Karpas-422 (cell line): ENCODE measurements around the gene RIPK4. TPM values are rescaled to one million over a fixed set of nuclear protein-coding genes. Genes with fewer than 3 reads are reported as not detected.

Experiments used
- DNase-seq: peaks from one replicate; pipeline ENCODE4 v3.0.0-alpha.2; 2015
- H2AFZ ChIP-seq: fragments of 200-600 bp; sonication (generic); 2 replicates; pipeline ENCODE4 v1.6.1; 2014; ENCODE audit warnings: antibody characterized with exemption, low read length, mixed read lengths
- H3K27ac ChIP-seq: fragments of 200-600 bp; sonication (generic); 2 replicates; pipeline ENCODE4 v1.5.1; 2014; ENCODE audit warnings: mild to moderate bottlenecking, low read length, moderate library complexity
- H3K27me3 ChIP-seq: fragments of 200-600 bp; sonication (generic); 2 replicates; pipeline ENCODE4 v1.6.1; 2014; ENCODE audit warnings: low read length, mixed read lengths
- H3K36me3 ChIP-seq: fragments of 200-600 bp; sonication (generic); 2 replicates; pipeline ENCODE4 v1.6.1; 2014; ENCODE audit warnings: low read length, mixed read lengths; ENCODE audit not compliant: insufficient read depth
- H3K4me1 ChIP-seq: fragments of 200-600 bp; sonication (generic); 2 replicates; pipeline ENCODE4 v1.6.1; 2014; ENCODE audit warnings: mild to moderate bottlenecking, low read length, mixed read lengths
- H3K4me2 ChIP-seq: fragments of 200-600 bp; sonication (generic); 2 replicates; pipeline ENCODE4 v1.6.1; 2014; ENCODE audit warnings: low read length, low read depth, mild to moderate bottlenecking; ENCODE audit not compliant: poor library complexity, severe bottlenecking
- H3K4me3 ChIP-seq: fragments of 200-600 bp; sonication (generic); 2 replicates; pipeline ENCODE4 v1.5.1; 2014; ENCODE audit warnings: mild to moderate bottlenecking, antibody characterized with exemption, low read length, mixed read lengths
- H3K79me2 ChIP-seq: fragments of 200-600 bp; sonication (generic); 2 replicates; pipeline ENCODE4 v1.6.1; 2014; ENCODE audit warnings: mild to moderate bottlenecking, low read length, mixed read lengths
- H3K9ac ChIP-seq: fragments of 200-600 bp; sonication (generic); 2 replicates; pipeline ENCODE4 v1.6.0; 2014; ENCODE audit warnings: low read length
- H3K9me2 ChIP-seq: fragments of 200-600 bp; sonication (generic), shearing (Covaris generic); replicated peaks from 2 replicates; pipeline ENCODE4 v1.6.0; 2014; ENCODE audit warnings: mild to moderate bottlenecking, low read length, moderate library complexity; ENCODE audit not compliant: insufficient read depth
- H3K9me3 ChIP-seq: fragments of 300-700, 200-600 bp; sonication (generic); 2 replicates; pipeline ENCODE4 v1.6.1; 2014; ENCODE audit warnings: low read length, mixed read lengths
- H4K20me1 ChIP-seq: fragments of 200-600 bp; sonication (generic); 2 replicates; pipeline ENCODE4 v1.6.1; 2014; ENCODE audit warnings: mild to moderate bottlenecking, antibody characterized with exemption, low read length, low read depth; ENCODE audit not compliant: insufficient read depth
- total RNA-seq: library from RNA; depleted of rRNA; stranded (reverse); fragments of >200 nt; shearing (Covaris generic); gene quantifications from 2 replicates; pipeline ENCODE4 v1.2.3, GENCODE V29; 2014; ENCODE audit warnings: low replicate concordance

Gene RIPK4
- total RNA-seq, 1 experiment from 2014 or later: not detected

DNA sequence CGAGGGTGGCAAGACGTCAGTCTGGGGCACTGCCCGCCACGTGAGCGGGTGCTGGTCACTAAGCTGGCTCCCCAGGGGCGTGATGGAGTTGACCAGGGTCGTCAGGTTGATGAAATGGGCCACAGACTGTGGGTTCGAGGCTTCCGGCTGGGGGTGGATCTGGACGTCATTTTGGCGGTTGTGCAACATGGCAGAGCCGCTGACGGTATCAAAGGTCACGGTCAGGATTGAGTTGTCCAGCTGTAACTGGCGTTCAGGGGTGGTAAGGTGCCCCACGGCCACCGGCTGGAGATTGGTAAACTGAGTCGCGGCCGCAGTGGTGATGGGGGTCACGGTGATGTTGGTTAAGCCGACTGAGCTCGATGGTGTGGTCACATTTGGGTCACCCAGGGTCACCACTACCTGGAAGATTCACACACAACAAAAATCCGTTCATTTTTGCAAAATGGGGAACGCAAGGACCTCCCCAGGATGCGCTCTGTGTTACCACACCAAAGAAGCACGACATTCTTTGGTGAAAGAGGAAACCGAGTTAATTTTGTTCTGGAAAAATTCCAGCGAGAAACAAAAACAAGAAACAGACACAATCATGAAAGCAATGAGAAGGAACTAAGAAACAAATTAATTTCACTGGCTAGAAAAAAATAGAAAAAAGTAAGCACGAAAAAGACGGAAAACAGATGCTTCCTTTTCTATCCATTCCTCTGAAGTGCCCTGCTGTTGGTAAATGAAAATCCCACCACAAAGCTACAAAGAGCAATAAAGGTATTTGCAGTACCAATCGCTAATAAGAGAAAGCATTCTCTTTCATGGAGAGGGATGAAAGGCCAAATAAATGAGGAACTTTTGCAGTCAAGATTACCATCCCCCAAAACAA lies 34.7 kb upstream of the RIPK4 start:
- Histone ChIP-seq H3K9me2 (no peaks in the 10 kb centered on the region), H3K27ac (no peak overlapping the region), H2AFZ (no peak overlapping the region), H3K9me3 (no peaks in the 10 kb centered on the region), H3K4me3 (no peak overlapping the region), H4K20me1 (0 out of 2 replicates have a peak, but pooled peaks cover 3% of the 10 kb centered on the region), H3K79me2 (no peaks in the 10 kb centered on the region), H3K36me3 (no peaks in the 10 kb centered on the region), H3K9ac (no peak overlapping the region), H3K4me2 (no peak overlapping the region), H3K27me3 (no peaks in the 10 kb centered on the region), H3K4me1 (no peaks in the 10 kb centered on the region)
- DNase-seq: no peak

DNA sequence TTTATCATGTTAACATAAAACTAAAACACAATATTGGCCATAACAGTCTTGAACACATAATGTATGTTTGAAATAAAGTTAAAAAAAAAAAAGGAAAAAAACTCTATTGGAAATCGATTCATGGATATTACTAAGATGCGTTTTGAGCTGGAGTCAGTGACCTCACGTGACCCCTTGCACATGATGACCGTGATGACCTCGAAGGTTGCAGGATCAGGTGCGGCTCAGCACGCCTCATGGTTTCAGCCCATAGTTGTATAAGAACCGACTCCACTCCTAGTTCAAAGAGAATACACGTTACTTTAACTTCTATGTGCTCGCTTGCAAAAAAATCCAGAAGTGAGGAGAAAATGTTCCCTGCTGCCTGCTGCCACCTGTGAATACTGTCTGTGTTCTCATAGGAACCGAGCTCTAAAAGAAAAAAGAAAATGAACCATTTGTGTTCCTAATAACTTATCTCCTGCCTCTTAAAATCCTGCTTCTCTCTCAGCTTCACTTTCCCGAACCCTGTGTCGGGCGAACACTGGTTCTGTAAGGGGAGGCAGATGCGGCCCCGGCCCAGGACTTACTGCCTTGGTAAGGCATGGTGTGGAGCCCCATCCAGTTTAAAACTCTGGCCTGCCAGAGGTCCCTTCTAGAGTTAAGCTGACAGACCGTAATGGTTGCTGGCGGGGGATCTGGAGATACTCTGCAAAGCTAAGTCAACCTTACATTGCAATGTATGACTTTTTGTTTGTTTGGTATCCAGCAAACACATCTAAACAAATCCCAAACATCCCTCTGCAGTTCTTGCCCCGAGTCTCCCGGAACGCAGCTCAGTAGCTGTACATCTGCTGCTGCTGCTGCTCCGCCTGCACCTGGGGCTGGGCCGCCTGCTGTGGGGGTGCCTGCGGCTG lies 33.8 kb upstream of the RIPK4 start:
- H3K36me3 ChIP-seq: no peaks in the 10 kb centered on the region
- 0 out of 2 replicates have a peak, but pooled peaks cover 3% of the 10 kb centered on the region for H4K20me1 ChIP-seq
- no peaks in the 10 kb centered on the region for H3K27me3 ChIP-seq
- H2AFZ ChIP-seq: no peak overlapping the region
- no peak for DNase-seq
- H3K9me2 ChIP-seq: no peaks in the 10 kb centered on the region
- no peaks in the 10 kb centered on the region for H3K79me2 ChIP-seq
- no peak overlapping the region for H3K9ac ChIP-seq
- H3K4me2 ChIP-seq: no peak overlapping the region
- H3K9me3 ChIP-seq: no peaks in the 10 kb centered on the region
- H3K27ac ChIP-seq: no peak overlapping the region
- H3K4me1 ChIP-seq: no peaks in the 10 kb centered on the region
- H3K4me3 ChIP-seq: no peak overlapping the region

DNA sequence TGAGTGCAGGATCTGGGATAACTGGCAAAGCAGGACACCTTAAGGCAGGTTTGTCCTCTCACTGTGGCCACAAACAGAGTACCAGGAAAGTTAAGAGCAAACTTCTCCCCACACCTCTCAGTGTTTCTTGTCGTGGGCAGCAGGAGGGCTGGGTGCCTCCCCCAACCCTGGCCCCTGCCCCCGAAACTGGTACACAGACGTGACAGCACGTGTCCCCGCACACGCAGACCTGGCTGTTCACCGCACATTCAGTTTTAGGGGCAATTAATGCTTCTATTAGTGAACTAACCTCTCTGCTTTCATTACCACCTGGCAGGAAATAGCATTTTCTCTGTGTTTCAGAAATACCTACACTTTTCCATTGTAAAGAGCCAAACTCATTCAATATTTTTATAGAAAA lies 32.9 kb upstream of the RIPK4 start:
- no peaks in the 10 kb centered on the region for H3K36me3 ChIP-seq
- no peak overlapping the region for H3K4me3 ChIP-seq
- H2AFZ ChIP-seq: no peak overlapping the region
- no peak overlapping the region for H3K27ac ChIP-seq
- H3K27me3 ChIP-seq: no peaks in the 10 kb centered on the region
- H4K20me1 ChIP-seq: 0 out of 2 replicates have a peak, but pooled peaks cover 3% of the 10 kb centered on the region
- H3K9ac ChIP-seq: no peak overlapping the region
- H3K4me1 ChIP-seq: no peaks in the 10 kb centered on the region
- H3K9me3 ChIP-seq: no peaks in the 10 kb centered on the region
- no peaks in the 10 kb centered on the region for H3K9me2 ChIP-seq
- no peaks in the 10 kb centered on the region for H3K79me2 ChIP-seq
- DNase-seq: no peak
- no peak overlapping the region for H3K4me2 ChIP-seq

DNA sequence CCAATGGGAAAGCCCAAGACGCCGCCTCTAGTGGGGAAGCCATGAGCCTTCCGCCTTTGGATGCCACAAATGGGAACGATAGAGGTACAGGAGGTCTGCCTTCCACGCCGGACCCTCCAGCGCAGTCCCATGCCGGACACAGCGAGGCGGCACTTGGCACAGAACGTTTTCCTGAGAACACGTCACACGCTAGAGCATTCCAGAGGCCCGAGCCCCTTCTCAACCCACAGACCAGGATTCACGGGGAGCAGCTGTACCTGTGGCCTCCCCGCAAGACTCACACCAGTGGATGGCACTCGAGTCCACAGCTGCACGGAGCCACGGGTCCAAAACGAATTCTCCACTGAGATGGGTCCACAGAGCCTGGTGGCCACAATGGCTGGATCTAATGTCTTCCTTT lies 31.5 kb upstream of the RIPK4 start:
- Histone ChIP-seq H3K9me3 (no peaks in the 10 kb centered on the region), H4K20me1 (0 out of 2 replicates have a peak, but pooled peaks cover 3% of the 10 kb centered on the region), H2AFZ (no peak overlapping the region), H3K4me1 (no peaks in the 10 kb centered on the region), H3K36me3 (no peaks in the 10 kb centered on the region), H3K27ac (no peak overlapping the region), H3K4me3 (no peak overlapping the region), H3K9ac (no peak overlapping the region), H3K79me2 (no peaks in the 10 kb centered on the region), H3K4me2 (no peak overlapping the region), H3K9me2 (no peaks in the 10 kb centered on the region), H3K27me3 (no peaks in the 10 kb centered on the region)
- no peak for DNase-seq

DNA sequence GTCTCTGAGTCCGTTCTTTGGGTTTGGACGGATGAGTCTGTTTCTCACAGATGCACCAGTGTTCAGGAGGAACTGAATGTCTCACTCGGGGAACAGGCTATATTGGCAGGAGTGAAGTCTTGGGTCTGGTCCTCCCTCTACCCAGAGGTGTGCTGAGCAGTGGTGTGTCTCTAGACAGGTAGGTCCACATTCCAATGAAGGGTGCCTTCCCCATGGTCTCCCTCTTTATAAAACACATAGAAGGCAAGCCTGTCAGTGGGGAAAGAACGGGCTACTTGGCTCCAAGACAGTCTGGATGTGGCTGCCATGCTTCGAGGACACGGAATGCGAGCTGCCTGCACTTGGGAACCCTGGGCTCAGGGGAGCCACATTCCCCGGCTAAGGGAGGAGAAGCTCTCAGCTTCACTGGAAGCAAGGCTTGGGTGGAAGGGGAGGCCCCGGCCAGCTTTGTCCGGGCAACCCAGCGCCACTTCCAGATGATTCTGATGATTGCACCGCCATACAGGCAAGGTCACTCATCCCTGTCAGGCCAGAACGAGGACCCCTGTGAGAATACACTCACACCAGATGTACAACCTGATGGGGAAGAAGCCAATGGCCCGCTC lies 29.7 kb upstream of the RIPK4 start:
- no peak overlapping the region for H3K4me2 ChIP-seq

DNA sequence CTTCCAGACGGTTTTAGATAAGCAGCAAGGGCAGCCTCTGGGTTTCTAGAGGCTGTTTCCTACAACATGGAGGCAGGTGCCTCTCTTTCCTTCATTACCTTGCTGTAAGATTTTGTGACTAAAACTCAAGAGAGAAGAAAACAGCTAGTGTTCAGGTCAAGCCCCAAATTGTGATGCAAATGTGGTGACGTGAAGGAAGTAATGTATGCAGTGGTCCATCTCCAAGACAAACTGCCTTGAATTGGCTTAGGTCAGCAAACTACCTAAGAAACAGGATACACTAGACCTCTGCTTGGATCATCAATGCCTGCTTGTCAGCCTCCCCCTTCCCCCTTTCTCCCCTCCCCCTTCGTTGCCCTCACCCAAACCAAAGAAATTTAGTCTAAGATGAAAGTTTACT lies 28.9 kb upstream of the RIPK4 start:
- 0 out of 2 replicates have a peak, but pooled peaks cover 3% of the 10 kb centered on the region for H4K20me1 ChIP-seq

More for the DNA sequence above, 29.7 kb upstream of the RIPK4 start:
- Histone ChIP-seq H3K36me3 (no peaks in the 10 kb centered on the region), H3K9me3 (no peaks in the 10 kb centered on the region), H3K27me3 (no peaks in the 10 kb centered on the region), H3K9ac (no peak overlapping the region), H3K27ac (no peak overlapping the region), H3K4me1 (no peaks in the 10 kb centered on the region), H3K4me3 (no peak overlapping the region), H3K9me2 (no peaks in the 10 kb centered on the region), H2AFZ (no peak overlapping the region), H4K20me1 (0 out of 2 replicates have a peak, but pooled peaks cover 3% of the 10 kb centered on the region), H3K79me2 (no peaks in the 10 kb centered on the region)
- DNase-seq: no peak

DNA sequence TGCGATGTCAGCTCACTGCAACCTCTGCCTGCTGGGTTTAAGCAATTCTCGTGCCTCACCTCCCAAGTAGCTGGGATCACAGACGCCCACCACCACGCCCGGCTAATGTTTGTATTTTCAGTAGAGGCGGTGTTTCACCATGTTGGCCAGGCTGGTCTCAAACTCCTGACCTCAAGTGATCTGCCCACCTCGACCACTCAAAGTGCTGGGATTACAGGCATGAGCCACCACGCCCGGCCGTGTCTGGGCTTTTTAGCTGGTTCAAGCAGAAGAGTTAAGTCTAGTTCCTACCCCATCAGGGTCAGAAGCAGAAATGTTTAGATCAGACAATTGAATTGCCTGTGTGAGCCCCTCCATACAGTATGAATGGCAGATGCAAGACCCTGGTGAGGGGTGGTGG lies 27.7 kb upstream of the RIPK4 start:
- H3K9me3 ChIP-seq: no peaks in the 10 kb centered on the region

More for the DNA sequence above, 28.9 kb upstream of the RIPK4 start:
- Histone ChIP-seq H3K79me2 (no peaks in the 10 kb centered on the region), H3K4me1 (no peaks in the 10 kb centered on the region), H3K9me3 (no peaks in the 10 kb centered on the region), H3K36me3 (no peaks in the 10 kb centered on the region), H2AFZ (no peak overlapping the region), H3K4me3 (no peak overlapping the region), H3K9ac (no peak overlapping the region), H3K27me3 (no peaks in the 10 kb centered on the region), H3K27ac (no peak overlapping the region), H3K9me2 (no peaks in the 10 kb centered on the region), H3K4me2 (no peak overlapping the region)
- no peak for DNase-seq

More for the DNA sequence above, 27.7 kb upstream of the RIPK4 start:
- Histone ChIP-seq H3K9ac (no peak overlapping the region), H3K36me3 (no peaks in the 10 kb centered on the region), H3K9me2 (no peaks in the 10 kb centered on the region), H3K79me2 (no peaks in the 10 kb centered on the region), H3K27me3 (no peaks in the 10 kb centered on the region), H3K4me1 (no peaks in the 10 kb centered on the region), H2AFZ (no peak overlapping the region), H3K4me2 (no peak overlapping the region), H3K27ac (no peak overlapping the region), H3K4me3 (no peak overlapping the region), H4K20me1 (0 out of 2 replicates have a peak, but pooled peaks cover 3% of the 10 kb centered on the region)
- DNase-seq: no peak
